ENCODE measurements around the gene IGFLR1.

DNA sequence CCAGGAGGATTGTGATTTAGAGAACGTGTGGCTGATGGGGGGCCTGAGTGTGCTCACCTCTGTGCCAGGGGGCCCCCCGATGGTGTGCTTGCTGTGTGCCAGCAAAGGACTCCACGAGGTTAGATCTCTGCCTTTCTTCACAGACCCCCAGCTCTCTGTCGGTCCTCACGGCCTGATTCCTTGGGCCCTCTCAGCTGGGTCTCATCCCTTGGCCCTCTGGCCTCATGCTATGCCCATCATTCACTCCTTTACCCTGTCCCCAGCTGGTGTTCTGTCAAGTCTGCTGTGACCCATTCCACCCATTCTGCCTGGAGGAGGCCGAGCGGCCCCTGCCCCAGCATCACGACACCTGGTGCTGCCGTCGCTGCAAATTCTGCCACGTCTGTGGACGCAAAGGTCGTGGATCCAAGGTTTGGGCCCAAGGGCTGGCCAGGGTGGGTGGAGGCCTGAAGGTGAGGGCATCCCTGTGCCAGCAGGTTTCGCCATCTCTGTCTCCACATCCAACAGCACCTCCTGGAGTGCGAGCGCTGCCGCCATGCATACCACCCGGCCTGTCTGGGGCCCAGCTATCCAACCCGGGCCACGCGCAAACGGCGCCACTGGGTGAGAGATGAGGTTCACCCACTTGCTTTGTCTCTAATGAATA is 16.9 kb downstream of the IGFLR1 start:
- TF ChIP-seq CTCF (IDR thresholded peaks at IDR 0.05): no peak
- TF ChIP-seq NFIC (IDR thresholded peaks at IDR 0.05; ENCODE audit: borderline replicate concordance): no peak
- no peak for TF ChIP-seq FOXJ3 (CRISPR knock-in tag; IDR thresholded peaks at IDR 0.05)
- no peak for TF ChIP-seq RAD21 (IDR thresholded peaks at IDR 0.05; ENCODE audit: low read length)
- no peak for TF ChIP-seq SMC3 (IDR thresholded peaks at IDR 0.05; ENCODE audit: low read depth, low read length)
- no peak for TF ChIP-seq GATA2 (CRISPR knock-in tag; IDR thresholded peaks at IDR 0.05)
- no peak for TF ChIP-seq POLR2AphosphoS5 (IDR thresholded peaks at IDR 0.05; ENCODE audit: low read depth, low read length)
- no peak for TF ChIP-seq SIN3A (IDR thresholded peaks at IDR 0.05; ENCODE audit: borderline replicate concordance, low read depth, low read length)
- TF ChIP-seq TAF1 (IDR thresholded peaks at IDR 0.05; ENCODE audit: borderline replicate concordance, low read depth, low read length): no peak
